Measurements from ENCODE around the gene CANT1. TPM values are rescaled to one million over a fixed set of nuclear protein-coding genes. Genes with fewer than 3 reads are reported as not detected.
"Not testable (repeated sequence)": the region's sequence is repeated elsewhere in the genome, so short reads cannot be mapped to it uniquely, and the experiment has no call there.

Gene CANT1
- total and polyA plus RNA-seq, 3 donors from 2014 or later, result 60.6 to 80.5 (median 64.1) TPM

GRCh38 chr17:78965491-78965924, 44.1 kb downstream of the CANT1 start:
- no peak for TF ChIP-seq CTCF (IDR thresholded peaks at IDR 0.05)
- no peak for TF ChIP-seq POLR2A (IDR thresholded peaks at IDR 0.05)
- H3K27ac ChIP-seq, result no peak overlapping the region
- no peak for DNase-seq
- no peak overlapping the region for H3K4me3 ChIP-seq
- WGBS, 2 donors, result 53 to 60% methylated on average over 8 of the region's 8 CpGs
- H3K4me1 ChIP-seq, result peaks cover 5% of the 10 kb centered on the region
- no peaks in the 10 kb centered on the region for H3K27me3 ChIP-seq
- no peaks in the 10 kb centered on the region for H3K9me3 ChIP-seq
- intact Hi-C loops (cut with DNase I; ENCODE audit: low total_unique reads), result loop anchor here (5.0 kb wide), 1 partner anchor 98 kb away; no protein-coding TSS in a partner anchor
- no peaks in the 10 kb centered on the region for H3K36me3 ChIP-seq (ENCODE audit: low read depth, missing control alignments)

GRCh38 chr17:78963378-78963777, 46.2 kb downstream of the CANT1 start:
- WGBS, 2 donors, result 92% methylated on average over 5 to 6 of the region's 6 CpGs
- Histone ChIP-seq H3K27me3 (no peaks in the 10 kb centered on the region), H3K4me3 (no peak overlapping the region), H3K27ac (no peak overlapping the region), H3K4me1 (peaks cover 5% of the 10 kb centered on the region), H3K9me3 (no peaks in the 10 kb centered on the region), H3K36me3 (ENCODE audit: low read depth, missing control alignments) (no peaks in the 10 kb centered on the region)
- no peak for DNase-seq
- intact Hi-C loops (cut with DNase I; ENCODE audit: low total_unique reads), result no loop called here
- TF ChIP-seq CTCF (IDR thresholded peaks at IDR 0.05) (no peak), POLR2A (IDR thresholded peaks at IDR 0.05) (no peak)

- intact Hi-C loops (cut with DNase I; ENCODE audit: low total_unique reads); H3K4me1 ChIP-seq; H3K36me3 ChIP-seq (ENCODE audit: low read depth, missing control alignments); H3K27me3 ChIP-seq; H3K4me3 ChIP-seq; DNase-seq; H3K27ac ChIP-seq; H3K9me3 ChIP-seq: not testable (repeated sequence)
- 96 to 97% methylated on average over 7 to 8 of the region's 8 CpGs for WGBS, 2 donors
Observed at GRCh38 chr17:78962984-78963348, 46.6 kb downstream of the CANT1 start.

- no peaks in the 10 kb centered on the region for H3K9me3 ChIP-seq
- H3K27me3 ChIP-seq, result no peaks in the 10 kb centered on the region
- no peak overlapping the region for H3K27ac ChIP-seq
- no peak overlapping the region for H3K4me3 ChIP-seq
- H3K4me1 ChIP-seq, result peaks cover 5% of the 10 kb centered on the region
- intact Hi-C loops (cut with DNase I; ENCODE audit: low total_unique reads), result no loop called here
- DNase-seq, result no peak
- TF ChIP-seq POLR2A (IDR thresholded peaks at IDR 0.05), result no peak
- no peak for TF ChIP-seq CTCF (IDR thresholded peaks at IDR 0.05)
- 84 to 85% methylated on average over 12 to 19 of the region's 19 CpGs for WGBS, 2 donors
- no peaks in the 10 kb centered on the region for H3K36me3 ChIP-seq (ENCODE audit: low read depth, missing control alignments)
Observed at GRCh38 chr17:78962345-78962983, 47.1 kb downstream of the CANT1 start.

GRCh38 chr17:78961571-78961970, 48.0 kb downstream of the CANT1 start:
- intact Hi-C loops (cut with DNase I; ENCODE audit: low total_unique reads), result no loop called here
- Histone ChIP-seq H3K9me3 (no peaks in the 10 kb centered on the region), H3K4me3 (no peak overlapping the region), H3K4me1 (no peaks in the 10 kb centered on the region), H3K36me3 (ENCODE audit: low read depth, missing control alignments) (no peaks in the 10 kb centered on the region), H3K27ac (no peak overlapping the region), H3K27me3 (no peaks in the 10 kb centered on the region)
- no peak for TF ChIP-seq CTCF (IDR thresholded peaks at IDR 0.05)
- no peak for TF ChIP-seq POLR2A (IDR thresholded peaks at IDR 0.05)
- DNase-seq, result no peak
- WGBS, 2 donors, result 95 to 99% methylated on average over 4 of the region's 4 CpGs
